ENCODE measurements around the gene CRIM1.
A peak's percentile ranks its signal among the peaks of the same experiment; 100 is the strongest.

The CRIM1 gene

GRCh38 chr2:36554531-36554930 is 199.0 kb downstream of the CRIM1 start:
- peaks cover 57% of the 10 kb centered on the region for H3K36me3 ChIP-seq (ENCODE audit: control insufficient read depth, insufficient read depth, low read length)
- no peak overlapping the region for H3K9ac ChIP-seq (ENCODE audit: low read depth, low read length)
- H3K27ac ChIP-seq (ENCODE audit: low read depth, low read length) = no peak overlapping the region
- H3K4me3 ChIP-seq (ENCODE audit: low read depth, low read length) = no peak overlapping the region
- H3K4me1 ChIP-seq (ENCODE audit: control insufficient read depth, insufficient read depth, low read length) = peaks cover 6% of the 10 kb centered on the region
- H3K9me3 ChIP-seq (ENCODE audit: control insufficient read depth, insufficient read depth, low read length) = no peaks in the 10 kb centered on the region
- H3K27me3 ChIP-seq (ENCODE audit: control insufficient read depth, insufficient read depth, low read length) = no peaks in the 10 kb centered on the region

GRCh38 chr2:36555789-36556188 is 200.2 kb downstream of the CRIM1 start:
- peaks cover 45% of the 10 kb centered on the region for H3K36me3 ChIP-seq (ENCODE audit: control insufficient read depth, insufficient read depth, low read length)
- H3K27ac ChIP-seq (ENCODE audit: low read depth, low read length) = no peak overlapping the region
- H3K4me1 ChIP-seq (ENCODE audit: control insufficient read depth, insufficient read depth, low read length) = peaks cover 17% of the 10 kb centered on the region

DNA sequence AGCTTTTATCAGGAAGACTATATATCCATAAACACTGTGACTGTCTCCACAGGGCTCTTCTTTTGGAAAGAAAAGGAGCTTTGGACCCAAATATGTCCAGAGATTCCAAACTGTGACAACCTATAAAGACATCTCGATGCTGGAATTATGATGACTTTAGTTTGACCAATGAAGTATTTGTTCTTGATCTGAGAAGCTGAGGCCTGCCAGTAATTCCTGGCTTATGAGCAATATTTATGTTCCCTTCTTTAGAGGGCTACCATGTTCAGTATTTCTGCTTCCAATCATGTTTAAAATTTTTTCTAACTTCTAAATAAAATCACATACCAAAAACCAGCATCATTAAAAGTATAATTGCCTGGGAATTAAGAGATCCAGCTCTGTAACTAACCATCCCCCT is 201.3 kb downstream of the CRIM1 start:
- Histone ChIP-seq H3K4me3 (ENCODE audit: low read depth, low read length) (no peak overlapping the region), H3K4me1 (ENCODE audit: control insufficient read depth, insufficient read depth, low read length) (peaks cover 26% of the 10 kb centered on the region), H3K36me3 (ENCODE audit: control insufficient read depth, insufficient read depth, low read length) (peaks cover 34% of the 10 kb centered on the region), H3K27me3 (ENCODE audit: control insufficient read depth, insufficient read depth, low read length) (no peaks in the 10 kb centered on the region), H3K9me3 (ENCODE audit: control insufficient read depth, insufficient read depth, low read length) (no peaks in the 10 kb centered on the region), H3K9ac (ENCODE audit: low read depth, low read length) (no peak overlapping the region), H3K27ac (ENCODE audit: low read depth, low read length) (no peak overlapping the region)

More at GRCh38 chr2:36555789-36556188, 200.2 kb downstream of the CRIM1 start:
- Histone ChIP-seq H3K9ac (ENCODE audit: low read depth, low read length) (no peak overlapping the region), H3K4me3 (ENCODE audit: low read depth, low read length) (no peak overlapping the region), H3K27me3 (ENCODE audit: control insufficient read depth, insufficient read depth, low read length) (no peaks in the 10 kb centered on the region), H3K9me3 (ENCODE audit: control insufficient read depth, insufficient read depth, low read length) (no peaks in the 10 kb centered on the region)

- H3K4me1 ChIP-seq (ENCODE audit: control insufficient read depth, insufficient read depth, low read length) = peaks cover 41% of the 10 kb centered on the region
- no peaks in the 10 kb centered on the region for H3K27me3 ChIP-seq (ENCODE audit: control insufficient read depth, insufficient read depth, low read length)
- H3K4me3 ChIP-seq (ENCODE audit: low read depth, low read length) = no peak overlapping the region
- H3K27ac ChIP-seq (ENCODE audit: low read depth, low read length) = peak overlapping the region; percentile 31
- no peaks in the 10 kb centered on the region for H3K9me3 ChIP-seq (ENCODE audit: control insufficient read depth, insufficient read depth, low read length)
- peaks cover 12% of the 10 kb centered on the region for H3K36me3 ChIP-seq (ENCODE audit: control insufficient read depth, insufficient read depth, low read length)
- no peak overlapping the region for H3K9ac ChIP-seq (ENCODE audit: low read depth, low read length)
Observed at GRCh38 chr2:36559221-36559942, 203.8 kb downstream of the CRIM1 start.

GRCh38 chr2:36560726-36561125 is 205.1 kb downstream of the CRIM1 start:
- H3K9me3 ChIP-seq (ENCODE audit: control insufficient read depth, insufficient read depth, low read length) = no peaks in the 10 kb centered on the region
- H3K4me3 ChIP-seq (ENCODE audit: low read depth, low read length) = no peak overlapping the region
- peak overlapping the region; percentile 84 for H3K27ac ChIP-seq (ENCODE audit: low read depth, low read length)
- H3K36me3 ChIP-seq (ENCODE audit: control insufficient read depth, insufficient read depth, low read length) = no peaks in the 10 kb centered on the region; the same call in 1 of the 2 replicates
- H3K27me3 ChIP-seq (ENCODE audit: control insufficient read depth, insufficient read depth, low read length) = no peaks in the 10 kb centered on the region
- H3K9ac ChIP-seq (ENCODE audit: low read depth, low read length) = no peak overlapping the region
- H3K4me1 ChIP-seq (ENCODE audit: control insufficient read depth, insufficient read depth, low read length) = peaks cover 41% of the 10 kb centered on the region

DNA sequence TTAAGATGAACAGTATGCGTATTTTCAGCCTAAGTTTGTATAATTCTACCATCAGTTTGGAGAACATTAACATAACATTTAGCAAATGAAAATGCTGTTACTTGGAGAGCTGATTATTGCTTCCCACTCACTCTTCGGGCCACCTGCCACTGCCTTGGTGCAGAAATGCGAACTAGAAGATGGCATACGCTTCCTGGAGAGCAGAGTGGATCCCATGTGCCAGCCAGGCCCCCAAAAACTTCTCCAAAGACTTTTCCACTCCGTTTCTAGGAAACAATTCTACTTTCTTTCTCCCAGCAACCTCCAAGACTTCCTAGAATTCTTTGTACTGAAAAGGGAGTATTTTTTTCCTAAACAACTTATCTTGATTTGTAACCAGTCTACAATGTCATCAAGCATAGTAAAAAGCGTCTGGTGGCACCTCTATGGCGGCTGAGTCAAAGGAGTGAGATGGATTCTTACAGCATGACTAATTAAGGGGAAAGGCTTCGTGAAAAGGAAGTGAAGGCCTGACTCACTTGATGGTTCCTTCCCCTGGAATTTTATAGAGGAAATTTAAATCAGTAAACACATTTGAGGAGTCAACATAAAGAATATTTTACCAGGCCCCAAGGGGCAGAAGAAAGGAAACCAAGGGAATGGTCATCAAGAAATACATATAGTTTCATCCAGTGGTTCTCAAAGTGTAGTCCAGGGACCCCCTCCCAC is 205.8 kb downstream of the CRIM1 start:
- Histone ChIP-seq H3K4me1 (ENCODE audit: control insufficient read depth, insufficient read depth, low read length) (peaks cover 41% of the 10 kb centered on the region), H3K27ac (ENCODE audit: low read depth, low read length) (peak overlapping the region; percentile 84), H3K9me3 (ENCODE audit: control insufficient read depth, insufficient read depth, low read length) (no peaks in the 10 kb centered on the region), H3K27me3 (ENCODE audit: control insufficient read depth, insufficient read depth, low read length) (no peaks in the 10 kb centered on the region), H3K36me3 (ENCODE audit: control insufficient read depth, insufficient read depth, low read length) (no peaks in the 10 kb centered on the region), H3K9ac (ENCODE audit: low read depth, low read length) (no peak overlapping the region), H3K4me3 (ENCODE audit: low read depth, low read length) (no peak overlapping the region)

DNA sequence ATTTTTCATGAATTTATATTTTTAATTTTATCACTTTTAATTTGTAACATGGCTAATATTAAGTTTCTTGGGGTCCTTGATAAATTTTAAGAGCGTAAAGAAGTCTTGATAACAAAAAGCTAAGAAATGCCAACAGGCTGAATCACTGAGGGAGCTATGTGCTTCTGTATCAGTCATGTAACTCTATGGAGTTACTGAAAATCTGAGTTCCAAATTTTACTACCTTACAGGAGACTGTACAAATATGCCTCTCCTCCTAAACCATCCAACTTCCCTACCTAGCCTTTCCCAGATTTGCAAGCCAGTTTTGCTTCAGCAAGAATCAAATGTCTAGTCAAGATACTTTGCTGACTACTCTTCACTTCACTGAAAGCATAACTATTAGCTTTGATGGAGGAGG is 206.7 kb downstream of the CRIM1 start:
- Histone ChIP-seq H3K27ac (ENCODE audit: low read depth, low read length) (peak overlapping the region; percentile 44), H3K9ac (ENCODE audit: low read depth, low read length) (no peak overlapping the region), H3K4me1 (ENCODE audit: control insufficient read depth, insufficient read depth, low read length) (peaks cover 41% of the 10 kb centered on the region), H3K4me3 (ENCODE audit: low read depth, low read length) (no peak overlapping the region), H3K9me3 (ENCODE audit: control insufficient read depth, insufficient read depth, low read length) (no peaks in the 10 kb centered on the region), H3K36me3 (ENCODE audit: control insufficient read depth, insufficient read depth, low read length) (peaks cover 7% of the 10 kb centered on the region; the same call in 1 of the 2 replicates), H3K27me3 (ENCODE audit: control insufficient read depth, insufficient read depth, low read length) (no peaks in the 10 kb centered on the region)

GRCh38 chr2:36562973-36563532 is 207.5 kb downstream of the CRIM1 start:
- H3K4me3 ChIP-seq (ENCODE audit: low read depth, low read length) = no peak overlapping the region
- no peaks in the 10 kb centered on the region for H3K9me3 ChIP-seq (ENCODE audit: control insufficient read depth, insufficient read depth, low read length)
- H3K9ac ChIP-seq (ENCODE audit: low read depth, low read length) = no peak overlapping the region
- peaks cover 45% of the 10 kb centered on the region for H3K4me1 ChIP-seq (ENCODE audit: control insufficient read depth, insufficient read depth, low read length)
- H3K36me3 ChIP-seq (ENCODE audit: control insufficient read depth, insufficient read depth, low read length) = peaks cover 7% of the 10 kb centered on the region; the same call in 1 of the 2 replicates
- H3K27me3 ChIP-seq (ENCODE audit: control insufficient read depth, insufficient read depth, low read length) = no peaks in the 10 kb centered on the region
- peak overlapping the region; percentile 40 for H3K27ac ChIP-seq (ENCODE audit: low read depth, low read length)

DNA sequence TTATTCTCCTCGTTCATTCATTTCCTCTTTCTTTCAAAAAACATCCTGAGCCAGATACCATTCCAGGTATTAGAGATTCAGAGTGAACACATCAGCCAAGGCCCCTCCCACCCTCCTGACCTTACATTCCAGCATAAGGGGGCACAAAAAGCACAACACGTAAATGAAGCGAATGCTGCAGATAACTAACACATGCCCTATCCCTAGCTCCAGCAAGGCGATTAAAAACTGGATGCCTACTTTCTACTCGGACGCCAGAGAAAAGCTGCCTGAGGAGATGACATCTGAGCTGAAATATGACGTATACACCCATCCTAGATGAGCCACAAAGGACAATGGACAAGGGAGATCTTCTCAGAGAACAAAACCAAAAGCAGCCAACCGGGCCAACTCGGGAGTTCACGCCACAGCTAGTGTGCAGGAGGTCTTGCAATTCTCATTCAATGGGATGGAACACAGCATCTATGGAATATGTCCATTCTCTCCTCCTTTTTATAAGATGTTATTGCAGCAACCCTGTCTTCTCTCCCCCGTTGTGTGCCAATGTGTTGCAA is 208.9 kb downstream of the CRIM1 start:
- no peaks in the 10 kb centered on the region for H3K27me3 ChIP-seq (ENCODE audit: control insufficient read depth, insufficient read depth, low read length)
- H3K9me3 ChIP-seq (ENCODE audit: control insufficient read depth, insufficient read depth, low read length) = no peaks in the 10 kb centered on the region
- no peak overlapping the region for H3K27ac ChIP-seq (ENCODE audit: low read depth, low read length)
- peaks cover 52% of the 10 kb centered on the region for H3K4me1 ChIP-seq (ENCODE audit: control insufficient read depth, insufficient read depth, low read length)
- H3K4me3 ChIP-seq (ENCODE audit: low read depth, low read length) = no peak overlapping the region
- no peak overlapping the region for H3K9ac ChIP-seq (ENCODE audit: low read depth, low read length)
- peaks cover 7% of the 10 kb centered on the region; the same call in 1 of the 2 replicates for H3K36me3 ChIP-seq (ENCODE audit: control insufficient read depth, insufficient read depth, low read length)

DNA sequence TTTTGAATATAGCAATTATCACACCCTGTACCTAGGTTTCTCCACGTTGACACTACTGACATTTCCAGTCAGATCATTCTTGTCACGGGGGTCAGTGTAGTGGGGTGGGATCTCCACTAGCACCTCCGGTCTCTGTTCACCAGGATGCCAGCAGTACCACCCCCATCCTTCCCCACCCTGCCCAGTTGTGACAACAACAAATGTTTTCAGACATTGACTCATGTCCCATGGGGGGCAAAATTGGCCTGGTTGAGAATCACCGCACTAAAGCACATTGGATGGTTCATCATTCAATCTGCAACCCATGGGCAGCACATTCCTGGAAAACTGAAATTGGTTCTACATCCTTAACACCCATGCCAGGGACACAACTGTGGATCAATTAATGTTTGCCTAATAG is 210.1 kb downstream of the CRIM1 start:
- no peaks in the 10 kb centered on the region for H3K27me3 ChIP-seq (ENCODE audit: control insufficient read depth, insufficient read depth, low read length)
- H3K4me3 ChIP-seq (ENCODE audit: low read depth, low read length) = no peak overlapping the region
- H3K27ac ChIP-seq (ENCODE audit: low read depth, low read length) = no peak overlapping the region
- H3K9me3 ChIP-seq (ENCODE audit: control insufficient read depth, insufficient read depth, low read length) = no peaks in the 10 kb centered on the region
- peaks cover 46% of the 10 kb centered on the region for H3K4me1 ChIP-seq (ENCODE audit: control insufficient read depth, insufficient read depth, low read length)
- H3K36me3 ChIP-seq (ENCODE audit: control insufficient read depth, insufficient read depth, low read length) = peaks cover 9% of the 10 kb centered on the region; the same call in 1 of the 2 replicates
- no peak overlapping the region for H3K9ac ChIP-seq (ENCODE audit: low read depth, low read length)

DNA sequence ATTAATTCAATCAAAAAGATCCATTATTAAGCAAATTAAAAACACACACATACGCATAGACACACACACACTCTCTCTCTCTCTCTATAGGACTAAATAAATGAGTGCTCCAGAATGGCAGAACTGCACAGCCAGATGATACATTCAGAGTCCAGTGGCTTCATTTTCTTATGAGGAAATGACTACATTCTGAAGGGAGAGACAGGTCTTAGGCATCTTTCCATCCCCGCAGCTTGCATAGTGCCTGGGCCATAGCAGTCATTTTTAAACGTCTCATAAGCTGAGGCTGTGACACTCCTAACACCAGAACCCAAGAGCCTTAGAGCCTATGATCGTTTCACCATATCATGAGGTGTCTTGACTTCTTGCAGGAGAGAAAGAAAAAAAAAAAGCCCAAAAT is 211.3 kb downstream of the CRIM1 start:
- H3K9ac ChIP-seq (ENCODE audit: low read depth, low read length) = no peak overlapping the region
- no peaks in the 10 kb centered on the region for H3K9me3 ChIP-seq (ENCODE audit: control insufficient read depth, insufficient read depth, low read length)
- H3K4me3 ChIP-seq (ENCODE audit: low read depth, low read length) = no peak overlapping the region
- peaks cover 9% of the 10 kb centered on the region; the same call in 1 of the 2 replicates for H3K36me3 ChIP-seq (ENCODE audit: control insufficient read depth, insufficient read depth, low read length)
- peaks cover 35% of the 10 kb centered on the region; the same call in 1 of the 2 replicates for H3K4me1 ChIP-seq (ENCODE audit: control insufficient read depth, insufficient read depth, low read length)
- H3K27ac ChIP-seq (ENCODE audit: low read depth, low read length) = no peak overlapping the region
- no peaks in the 10 kb centered on the region for H3K27me3 ChIP-seq (ENCODE audit: control insufficient read depth, insufficient read depth, low read length)

Data from HUES48 (cell line).